GM10266 (cell line): Measurements from ENCODE around the gene ZNF554.
A peak's percentile ranks its signal among the peaks of the same experiment; 100 is the strongest.

Experiments
- DNase-seq: peaks from one replicate; pipeline ENCODE4 v3.0.0; 2012; ENCODE audit errors: extremely low spot score
- TF ChIP-seq, protein P1 (sequence below): IDR thresholded peaks from 2 replicates; pipeline ENCODE4 v1.5.1; 2012; ENCODE audit warnings: mild to moderate bottlenecking, low read depth; ENCODE audit not compliant: control insufficient read depth, insufficient read depth; ENCODE audit errors: missing control alignments

Gene ZNF554

DNA sequence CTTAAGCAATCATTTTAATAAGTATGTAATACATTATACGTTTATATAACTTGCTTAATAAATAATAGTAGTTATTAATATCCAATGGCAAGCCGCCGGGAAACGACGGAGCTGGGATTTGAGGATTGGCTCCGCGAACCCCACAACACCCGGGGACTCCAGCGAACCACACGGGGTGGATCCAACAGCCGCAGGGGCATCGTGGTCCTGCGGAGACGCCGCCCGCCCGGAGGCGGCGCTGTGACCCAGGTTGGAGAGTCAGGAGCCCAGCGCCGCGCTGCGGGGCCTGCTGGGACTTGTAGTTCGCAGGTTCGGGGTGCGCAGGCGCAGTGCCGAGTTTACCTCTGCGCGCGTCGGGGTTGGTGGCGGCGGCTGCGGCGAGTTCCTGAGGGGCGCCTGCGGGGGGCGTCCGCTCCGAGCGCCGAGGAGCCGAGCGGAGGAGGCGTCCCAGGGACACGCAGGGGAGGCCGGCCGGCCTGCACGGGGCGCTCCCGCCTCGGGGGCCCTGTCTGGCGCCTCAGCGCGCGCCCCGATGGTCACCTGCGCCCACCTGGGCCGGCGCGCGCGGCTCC lies at the start of gene ZNF554:
Gene ZNF554, plus strand, starts transcription at position 329 of the 572 bp plus-strand sequence. Its CDS starts 204 bp downstream, at position 533.
- peak; percentile 97 for DNase-seq
- TF ChIP-seq, protein P1, sequence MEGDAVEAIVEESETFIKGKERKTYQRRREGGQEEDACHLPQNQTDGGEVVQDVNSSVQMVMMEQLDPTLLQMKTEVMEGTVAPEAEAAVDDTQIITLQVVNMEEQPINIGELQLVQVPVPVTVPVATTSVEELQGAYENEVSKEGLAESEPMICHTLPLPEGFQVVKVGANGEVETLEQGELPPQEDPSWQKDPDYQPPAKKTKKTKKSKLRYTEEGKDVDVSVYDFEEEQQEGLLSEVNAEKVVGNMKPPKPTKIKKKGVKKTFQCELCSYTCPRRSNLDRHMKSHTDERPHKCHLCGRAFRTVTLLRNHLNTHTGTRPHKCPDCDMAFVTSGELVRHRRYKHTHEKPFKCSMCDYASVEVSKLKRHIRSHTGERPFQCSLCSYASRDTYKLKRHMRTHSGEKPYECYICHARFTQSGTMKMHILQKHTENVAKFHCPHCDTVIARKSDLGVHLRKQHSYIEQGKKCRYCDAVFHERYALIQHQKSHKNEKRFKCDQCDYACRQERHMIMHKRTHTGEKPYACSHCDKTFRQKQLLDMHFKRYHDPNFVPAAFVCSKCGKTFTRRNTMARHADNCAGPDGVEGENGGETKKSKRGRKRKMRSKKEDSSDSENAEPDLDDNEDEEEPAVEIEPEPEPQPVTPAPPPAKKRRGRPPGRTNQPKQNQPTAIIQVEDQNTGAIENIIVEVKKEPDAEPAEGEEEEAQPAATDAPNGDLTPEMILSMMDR = peak; percentile 92

DNA sequence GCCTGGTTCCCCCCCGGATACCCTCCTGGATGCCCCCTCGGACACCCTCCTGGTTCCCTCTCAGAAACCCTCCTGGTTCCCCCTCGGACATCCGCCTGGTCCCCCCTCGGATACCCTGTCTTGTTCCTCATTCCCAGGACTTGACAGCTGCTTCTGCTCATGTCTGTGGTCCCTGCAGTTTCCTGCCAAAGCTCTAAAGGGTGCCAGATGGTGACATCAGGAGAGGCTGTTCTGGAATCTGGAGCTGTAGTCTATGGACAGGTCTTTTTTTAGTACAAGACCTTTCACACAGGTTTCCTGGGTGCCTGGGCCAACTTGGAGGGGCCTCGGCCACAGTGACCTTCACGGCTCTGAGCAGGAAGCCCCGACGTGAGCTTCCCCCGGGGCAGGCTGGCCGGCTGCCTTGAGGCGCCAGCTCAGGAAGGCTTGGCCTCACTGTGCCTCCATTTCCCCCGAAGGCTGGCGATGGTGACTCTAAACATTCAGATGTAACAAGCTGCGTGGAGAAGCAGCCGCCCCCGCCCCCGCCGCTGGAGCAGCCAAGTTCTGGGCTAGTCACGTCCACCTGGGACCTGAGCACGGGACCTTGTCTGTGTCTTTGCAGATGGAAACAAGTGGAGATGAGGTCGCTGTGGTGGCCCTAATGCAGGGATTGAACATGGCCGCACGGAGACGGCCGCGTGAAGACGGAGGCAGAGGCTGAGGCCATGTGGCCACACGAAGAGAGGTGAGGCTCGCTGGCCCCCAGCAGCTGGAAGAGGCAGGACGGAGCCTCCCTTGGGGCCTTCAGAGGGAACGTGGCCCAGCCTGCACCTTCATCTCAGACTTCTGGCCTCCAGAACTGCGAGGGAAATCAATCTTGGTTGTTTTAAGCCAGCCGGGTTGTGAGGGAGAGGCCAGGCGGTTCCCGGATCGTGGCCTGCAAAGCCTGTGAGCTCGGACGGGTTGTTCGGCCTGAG lies 49.3 kb upstream of the ZNF554 start:
- TF ChIP-seq, protein P1 = no peak
- no peak for DNase-seq

DNA sequence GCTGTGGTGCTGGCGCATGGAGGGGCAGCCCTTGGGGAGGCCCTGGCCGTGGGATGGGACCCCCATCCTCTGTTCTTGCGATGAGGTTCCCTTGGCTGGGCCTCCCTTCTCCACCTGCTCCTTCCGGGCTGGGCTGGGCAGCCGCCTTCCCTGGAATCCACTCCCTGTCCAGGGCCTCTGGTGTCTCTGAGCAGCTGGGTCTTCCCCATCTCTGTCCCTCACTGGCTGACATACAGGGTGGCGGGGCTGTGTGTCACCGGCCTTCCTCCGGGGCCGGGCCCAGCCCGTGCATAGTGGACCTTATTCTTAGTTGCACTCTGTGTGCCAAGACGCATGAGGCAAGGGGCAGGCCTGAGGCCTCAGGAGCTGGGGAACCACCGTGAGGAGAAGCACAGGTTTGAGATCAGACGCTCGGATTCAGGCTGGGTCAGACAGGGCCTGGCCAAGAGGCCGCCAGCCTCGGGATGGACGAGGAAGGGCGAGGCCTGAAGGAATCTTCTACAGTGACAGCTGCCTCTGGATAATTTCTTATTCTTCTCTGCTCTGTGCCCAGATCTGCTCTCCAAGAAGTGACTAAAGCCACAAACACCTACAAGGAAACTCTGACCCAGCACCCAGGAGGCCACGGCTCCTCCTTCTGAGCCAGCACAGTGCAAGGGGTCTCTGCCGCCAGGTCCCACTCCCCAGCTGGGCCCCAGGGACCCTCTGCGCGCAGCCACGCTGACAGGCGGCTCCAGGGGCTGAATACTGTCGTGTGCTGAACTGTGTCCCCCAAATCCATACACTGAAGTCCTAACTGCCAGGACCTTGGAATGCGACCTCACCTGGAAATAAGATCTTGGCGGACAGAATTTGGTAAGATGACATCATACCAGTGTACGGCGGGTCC lies 47.6 kb upstream of the ZNF554 start:
- TF ChIP-seq, protein P1 = no peak
- no peak for DNase-seq

DNA sequence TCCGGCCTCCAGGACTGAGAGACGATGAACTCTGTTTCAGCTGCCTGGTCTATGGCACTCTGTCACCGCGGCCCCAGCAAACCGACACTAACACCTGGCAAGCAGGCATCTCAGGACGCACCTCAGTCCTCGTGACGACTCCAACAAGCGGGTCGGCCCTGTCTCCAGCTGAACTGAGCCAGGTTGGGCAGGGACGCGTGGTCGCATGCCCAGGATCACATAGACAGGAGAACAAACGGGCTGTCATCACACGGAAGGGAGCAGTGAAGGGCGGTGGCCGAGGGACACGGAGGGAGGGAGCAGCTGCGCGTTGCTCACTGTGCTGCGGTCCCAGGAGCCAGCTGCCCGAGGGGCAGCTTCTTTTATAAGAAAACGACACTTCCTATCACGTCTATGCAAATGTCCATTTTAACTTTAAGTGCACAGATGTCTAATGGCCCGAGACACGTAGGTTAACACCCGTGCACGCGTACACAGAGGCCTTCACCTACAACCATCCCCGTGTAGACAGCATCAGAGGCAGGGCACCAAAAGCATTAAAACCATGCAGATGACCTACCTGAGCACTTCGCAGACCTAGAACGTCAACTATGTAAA lies 45.5 kb upstream of the ZNF554 start:
- TF ChIP-seq, protein P1 = no peak

GRCh38 chr19:2774953-2775555 lies 44.6 kb upstream of the ZNF554 start:
- TF ChIP-seq, protein P1 = no peak
- DNase-seq = no peak

More for the DNA sequence above, 45.5 kb upstream of the ZNF554 start:
- no peak for DNase-seq

- DNase-seq = peak; percentile 83
- TF ChIP-seq, protein P1 = no peak
Measured at GRCh38 chr19:2775556-2776430, 43.9 kb upstream of the ZNF554 start.
